HG03460 (cell line): ENCODE data around the gene NSMF.

Experiments
- ATAC-seq: cut with Tn5 transposase; IDR thresholded peaks from one replicate; pipeline ENCODE4 v1.9.1; 2021; ENCODE audit not compliant: unreplicated experiment

Gene NSMF

DNA sequence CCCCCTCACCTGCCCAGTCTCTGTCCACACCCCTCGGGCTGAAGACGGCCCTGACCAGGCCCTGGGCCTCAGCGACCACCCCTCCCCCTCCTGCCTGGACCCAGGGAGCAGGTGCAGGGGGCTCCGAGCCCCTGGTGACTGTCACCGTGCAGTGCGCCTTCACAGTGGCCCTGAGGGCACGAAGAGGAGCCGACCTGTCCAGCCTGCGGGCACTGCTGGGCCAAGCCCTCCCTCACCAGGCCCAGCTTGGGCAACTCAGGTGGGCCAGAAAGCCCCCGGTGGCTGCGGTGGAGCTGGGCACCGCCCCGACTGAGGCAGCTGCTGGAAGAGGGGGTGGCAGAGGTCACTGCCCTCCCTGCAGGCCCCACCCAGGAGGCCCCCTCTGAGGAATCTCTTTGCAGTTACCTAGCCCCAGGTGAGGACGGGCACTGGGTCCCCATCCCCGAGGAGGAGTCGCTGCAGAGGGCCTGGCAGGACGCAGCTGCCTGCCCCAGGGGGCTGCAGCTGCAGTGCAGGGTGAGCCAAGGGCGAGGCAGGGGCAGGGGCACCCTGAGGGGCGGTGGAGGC lies 25.7 kb downstream of the NSMF start:
- ATAC-seq, result no peak

DNA sequence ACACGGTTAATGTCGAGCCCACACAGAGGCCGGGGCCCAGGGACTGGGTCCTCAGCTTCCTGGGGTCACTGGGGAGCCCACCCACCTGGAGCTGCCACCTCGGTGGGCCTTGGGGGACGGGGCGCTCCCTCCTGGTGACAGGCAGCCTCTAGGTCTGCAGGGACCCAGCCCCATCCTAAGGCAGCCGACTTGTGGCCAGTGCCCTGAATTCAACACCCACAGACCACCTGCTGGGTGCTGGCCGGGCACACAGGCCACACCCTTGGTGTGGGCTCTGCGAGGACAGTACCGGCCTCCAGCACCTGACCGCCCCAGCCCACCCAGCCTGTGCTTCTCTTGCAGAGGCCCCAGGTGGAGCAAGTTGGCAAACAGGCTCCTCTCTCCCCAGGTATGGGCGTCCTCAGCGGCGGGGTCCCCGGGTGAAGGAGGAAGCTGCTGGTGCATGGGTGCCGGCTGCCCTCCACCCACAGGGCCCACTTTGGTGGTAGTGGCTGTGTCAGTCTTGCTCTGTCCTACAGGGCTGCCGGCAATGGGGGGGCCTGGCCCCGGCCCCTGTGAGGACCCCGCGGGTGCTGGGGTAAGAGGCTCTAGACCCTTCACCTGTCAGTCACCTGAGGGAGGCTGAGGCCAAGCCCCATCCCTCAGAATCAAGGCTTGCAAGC lies 26.3 kb downstream of the NSMF start:
- no peak for ATAC-seq

DNA sequence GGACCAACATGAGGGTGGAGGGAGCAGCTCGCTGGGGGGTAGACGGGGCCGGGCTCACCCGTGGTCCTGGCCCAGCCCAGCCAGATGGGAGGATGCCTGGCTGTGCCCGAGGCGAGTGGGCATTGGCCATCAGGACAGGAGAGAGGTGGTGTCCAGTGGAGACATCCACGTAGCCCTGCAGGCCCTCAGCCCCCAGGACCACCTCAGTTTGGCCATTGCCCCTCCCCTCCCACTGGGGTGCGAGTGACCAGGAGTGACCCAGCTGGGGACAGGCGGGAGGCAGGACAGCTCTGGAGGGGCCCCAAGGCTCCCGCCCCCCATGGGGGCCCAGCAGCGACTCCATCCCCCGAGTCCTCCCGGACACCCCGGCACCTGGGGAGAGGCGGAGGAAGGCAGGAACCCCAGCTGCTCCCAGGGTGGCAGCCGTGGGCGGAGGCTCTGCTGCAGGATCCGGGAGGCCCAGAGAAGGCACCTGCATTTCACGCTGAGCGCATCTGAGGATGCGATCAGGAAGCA lies 27.7 kb downstream of the NSMF start:
- ATAC-seq, result no peak

DNA sequence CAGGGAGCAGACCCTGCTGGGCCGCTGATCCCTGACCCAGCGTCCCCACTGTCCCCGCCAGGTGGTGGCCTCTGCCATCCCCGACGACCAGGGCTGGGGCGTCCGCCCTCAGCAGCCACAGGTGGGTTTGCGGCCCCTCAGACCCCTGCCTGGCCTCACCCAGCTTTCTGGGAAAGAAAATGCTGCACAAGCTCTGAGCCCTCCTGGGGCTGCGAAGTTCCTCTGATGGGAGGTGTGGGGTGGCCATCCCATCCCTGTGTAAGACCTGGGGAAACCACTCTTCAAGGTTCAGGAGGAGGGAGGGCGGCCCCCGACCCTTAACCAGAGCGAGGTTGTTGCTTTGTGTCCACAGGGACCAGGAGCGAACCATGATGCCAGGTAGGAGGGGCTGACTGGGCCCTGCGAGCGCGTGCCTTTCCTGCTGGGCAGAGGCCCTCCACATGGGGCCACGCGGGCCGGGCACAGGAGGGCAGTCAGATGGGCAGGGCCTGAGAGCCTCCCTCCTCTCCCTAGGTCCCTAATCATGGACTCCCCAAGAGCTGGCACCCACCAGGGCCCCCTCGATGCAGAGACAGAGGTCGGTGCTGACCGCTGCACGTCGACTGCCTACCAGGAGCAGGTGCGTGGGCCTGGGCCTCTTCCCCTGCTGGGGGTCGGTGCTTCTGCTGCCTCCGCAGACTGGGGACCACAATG lies 28.3 kb downstream of the NSMF start:
- no peak for ATAC-seq

DNA sequence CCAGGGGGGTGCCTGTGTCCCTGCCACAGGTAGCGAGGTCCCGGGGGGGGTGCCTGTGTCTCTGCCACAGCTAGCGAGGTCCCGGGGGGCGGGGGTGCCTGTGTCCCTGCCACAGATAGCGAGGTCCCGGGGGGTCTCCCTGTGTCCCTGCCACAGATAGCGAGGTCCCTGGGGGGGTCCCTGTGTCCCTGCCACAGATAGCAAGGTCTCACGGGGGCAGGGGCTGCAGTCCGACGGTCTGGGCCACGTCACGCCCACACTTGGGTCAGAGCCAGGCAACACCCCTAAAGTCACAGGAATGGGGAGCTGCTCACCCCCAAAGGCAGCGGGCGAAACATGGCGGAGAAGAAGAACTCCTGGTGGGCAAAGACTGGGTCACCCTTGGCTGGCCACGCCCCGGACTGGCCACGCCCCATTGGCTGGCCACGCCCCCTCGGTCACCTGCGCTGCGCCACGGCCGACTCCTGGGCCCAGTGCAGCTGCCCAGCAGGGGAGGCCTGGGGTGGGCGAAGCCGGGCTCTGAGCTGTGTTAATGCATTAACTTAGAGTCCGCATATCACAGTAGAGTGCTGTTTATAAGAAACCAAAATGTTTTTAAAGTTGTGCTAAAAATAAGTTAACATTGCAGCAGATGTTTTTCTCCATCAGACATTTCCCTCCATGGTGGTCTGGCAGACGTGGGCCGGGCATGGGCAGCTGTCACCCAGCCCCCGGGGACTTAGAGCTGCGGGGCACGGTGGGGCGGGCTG lies 29.0 kb downstream of the NSMF start:
- ATAC-seq, result no peak

DNA sequence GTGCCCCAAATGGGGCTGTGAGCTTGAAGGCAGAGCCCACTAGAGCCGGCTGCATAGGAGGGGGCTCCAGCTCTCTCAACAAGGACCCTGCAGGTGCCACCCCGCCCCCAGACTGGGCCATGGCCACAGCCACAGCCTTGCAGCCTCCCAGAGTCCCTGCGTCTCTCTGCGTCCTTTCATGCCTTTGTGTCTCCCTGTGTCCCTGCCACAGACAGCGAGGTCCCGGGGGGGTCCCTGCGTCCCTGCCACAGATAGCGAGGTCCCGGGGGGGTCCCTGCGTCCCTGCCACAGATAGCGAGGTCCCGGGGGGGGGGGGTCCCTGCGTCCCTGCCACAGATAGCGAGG lies 29.6 kb downstream of the NSMF start:
- ATAC-seq, result no peak

DNA sequence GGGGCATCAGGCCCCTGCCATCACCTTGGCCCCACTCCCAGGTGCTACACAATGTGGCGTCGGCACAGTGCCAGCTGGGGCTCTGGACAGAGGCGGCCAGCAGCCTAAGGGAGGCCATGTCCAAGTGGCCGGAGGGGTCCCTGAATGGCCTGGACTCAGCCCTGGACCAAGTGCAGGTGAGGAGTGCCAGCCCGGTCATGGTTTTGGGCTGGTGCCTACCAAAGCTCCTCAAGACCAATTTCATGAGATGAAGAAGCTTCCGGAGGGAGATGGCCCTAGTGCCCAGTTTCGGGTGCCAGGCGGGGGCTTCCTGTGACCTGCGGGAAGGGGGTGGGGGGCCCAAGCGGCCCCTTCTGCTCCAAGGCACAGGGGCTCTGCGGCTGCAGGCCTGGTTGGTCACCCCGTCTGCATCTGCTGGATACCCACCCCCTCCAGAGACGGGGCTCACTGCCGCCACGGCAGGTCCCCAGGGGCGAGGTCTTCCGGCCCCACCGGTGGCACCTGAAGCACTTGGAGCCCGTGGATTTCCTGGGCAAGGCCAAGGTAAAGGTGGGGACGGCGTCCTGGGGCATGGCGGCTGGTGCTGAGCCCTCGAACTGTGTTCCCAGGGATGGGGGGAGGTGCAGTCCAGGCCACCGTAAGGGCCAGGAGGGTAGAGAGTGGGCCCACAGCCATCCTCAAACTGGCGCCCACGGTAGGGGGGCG lies 30.1 kb downstream of the NSMF start:
- ATAC-seq, result no peak

DNA sequence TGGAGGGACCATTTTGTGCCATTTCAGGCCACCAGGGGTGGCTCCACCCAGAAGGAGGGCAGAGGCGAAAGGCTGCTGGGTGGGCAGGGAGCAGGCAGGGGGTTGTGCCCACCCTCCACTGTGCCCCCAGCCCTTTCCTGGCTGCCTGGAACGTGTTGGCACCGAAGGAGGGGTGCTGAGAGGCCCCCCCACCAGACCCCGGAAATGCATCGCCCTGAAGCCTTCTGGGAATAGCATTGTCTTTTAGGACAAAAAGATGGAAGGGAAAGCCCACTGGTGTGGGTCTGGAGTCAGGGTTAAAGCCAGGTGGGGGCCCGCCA lies 30.9 kb downstream of the NSMF start:
- ATAC-seq, result no peak

DNA sequence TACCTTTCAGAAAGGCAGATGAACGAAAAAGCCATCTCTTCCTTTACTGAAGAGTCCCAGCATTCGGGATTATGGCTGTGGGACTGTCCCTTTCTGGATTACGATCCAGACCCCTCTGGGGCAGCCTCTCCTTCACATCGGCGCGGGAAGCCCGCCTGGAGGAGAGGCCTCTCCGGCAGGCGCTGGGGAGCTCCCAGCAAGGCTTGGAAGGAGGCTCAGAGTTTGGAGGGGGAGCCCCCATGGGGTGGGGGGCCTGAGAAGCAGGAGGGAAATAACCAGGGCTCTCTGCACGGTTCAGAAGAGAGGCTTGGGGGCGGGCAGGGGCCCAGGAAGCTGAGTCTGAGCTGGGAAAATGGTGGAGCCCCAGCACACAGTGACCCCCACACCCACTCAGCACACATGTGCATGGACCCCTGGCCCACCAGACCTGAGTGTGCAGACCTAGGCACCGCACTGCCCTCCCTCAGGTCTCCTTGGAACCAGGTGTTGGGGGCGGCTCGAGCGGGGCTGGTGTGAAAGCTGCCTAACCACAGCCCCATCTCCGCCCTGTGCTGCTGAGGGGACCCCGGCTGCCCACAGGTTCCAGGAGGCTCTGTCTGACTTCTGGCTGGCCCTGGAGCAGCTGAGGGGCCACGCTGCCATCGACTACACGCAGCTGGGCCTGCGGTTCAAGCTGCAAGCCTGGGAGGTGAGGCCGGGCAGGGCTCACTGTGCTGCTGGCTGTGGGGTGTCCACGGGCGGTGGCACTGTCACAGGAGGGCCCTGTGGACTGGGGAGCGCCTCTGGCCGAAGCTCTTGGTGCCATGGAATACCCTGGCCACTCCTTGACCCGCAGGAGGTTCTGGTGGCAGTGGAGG lies 31.5 kb downstream of the NSMF start:
- ATAC-seq, result no peak

DNA sequence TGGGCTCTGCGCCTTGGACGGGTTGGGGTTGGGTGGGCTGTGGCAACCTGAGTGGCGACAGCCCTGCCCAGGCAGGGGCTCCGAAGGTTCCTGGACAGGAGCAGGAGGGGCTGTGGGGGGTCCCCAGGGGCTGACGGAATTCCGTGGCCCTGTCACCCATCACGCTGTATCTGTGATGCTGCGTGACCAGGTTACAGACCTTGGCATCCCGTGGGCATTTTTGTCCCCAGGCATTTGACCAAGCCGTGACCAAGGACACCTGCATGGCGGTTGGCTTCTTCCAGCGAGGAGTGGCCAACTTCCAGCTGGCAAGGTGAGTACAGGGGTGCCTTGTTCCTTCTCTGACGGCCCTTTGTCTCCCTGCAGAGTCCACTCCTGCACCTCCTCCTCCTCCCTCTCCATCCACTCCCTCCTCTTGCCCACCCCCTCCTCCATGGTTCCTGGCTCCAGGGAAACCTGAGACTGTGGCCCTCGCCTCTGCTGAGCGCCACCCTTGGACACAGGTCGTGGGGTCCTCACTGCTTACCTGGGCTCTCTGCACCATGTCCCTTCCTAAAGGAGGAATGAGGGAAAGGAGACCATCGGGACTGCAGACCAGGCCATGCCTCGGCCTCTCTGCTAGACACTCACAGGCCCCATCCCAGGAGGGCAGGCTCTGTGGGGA lies 33.0 kb downstream of the NSMF start:
- ATAC-seq, result no peak

DNA sequence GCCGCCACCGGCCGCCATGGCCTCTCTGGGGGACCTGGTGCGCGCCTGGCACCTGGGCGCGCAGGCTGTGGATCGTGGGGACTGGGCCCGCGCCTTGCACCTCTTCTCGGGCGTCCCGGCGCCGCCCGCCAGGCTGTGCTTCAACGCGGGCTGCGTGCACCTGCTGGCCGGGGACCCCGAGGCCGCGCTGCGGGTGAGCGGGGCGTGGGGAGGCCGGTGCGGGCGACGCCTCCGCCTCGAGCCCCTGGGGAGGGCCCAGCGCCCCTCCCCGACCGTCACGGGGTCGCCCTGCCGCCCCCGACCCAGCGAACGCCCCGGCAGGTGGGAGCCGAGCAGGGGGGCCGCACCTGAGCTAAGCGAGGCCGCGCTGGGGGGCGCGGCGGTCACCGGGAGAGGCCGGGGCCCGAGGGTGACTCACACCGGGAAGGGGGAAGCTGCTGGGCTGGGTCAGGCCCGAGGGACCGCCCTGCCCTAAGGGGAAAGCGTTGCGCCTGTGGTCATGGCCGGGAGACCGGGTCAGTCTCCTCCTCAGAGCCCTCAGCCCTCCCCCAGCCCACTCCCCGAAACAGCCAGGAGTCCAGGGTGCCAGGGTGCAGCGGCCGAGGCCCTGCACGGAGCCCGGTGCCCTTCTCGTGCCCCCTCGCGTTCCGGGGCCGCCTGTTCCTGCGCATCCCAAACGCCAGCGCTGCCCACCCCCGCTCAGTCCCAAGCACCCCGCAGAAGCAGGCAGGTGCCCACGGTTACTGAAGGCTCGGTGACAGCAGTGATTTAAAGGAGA lies 35.4 kb downstream of the NSMF start:
- ATAC-seq, result peak; percentile 46

DNA sequence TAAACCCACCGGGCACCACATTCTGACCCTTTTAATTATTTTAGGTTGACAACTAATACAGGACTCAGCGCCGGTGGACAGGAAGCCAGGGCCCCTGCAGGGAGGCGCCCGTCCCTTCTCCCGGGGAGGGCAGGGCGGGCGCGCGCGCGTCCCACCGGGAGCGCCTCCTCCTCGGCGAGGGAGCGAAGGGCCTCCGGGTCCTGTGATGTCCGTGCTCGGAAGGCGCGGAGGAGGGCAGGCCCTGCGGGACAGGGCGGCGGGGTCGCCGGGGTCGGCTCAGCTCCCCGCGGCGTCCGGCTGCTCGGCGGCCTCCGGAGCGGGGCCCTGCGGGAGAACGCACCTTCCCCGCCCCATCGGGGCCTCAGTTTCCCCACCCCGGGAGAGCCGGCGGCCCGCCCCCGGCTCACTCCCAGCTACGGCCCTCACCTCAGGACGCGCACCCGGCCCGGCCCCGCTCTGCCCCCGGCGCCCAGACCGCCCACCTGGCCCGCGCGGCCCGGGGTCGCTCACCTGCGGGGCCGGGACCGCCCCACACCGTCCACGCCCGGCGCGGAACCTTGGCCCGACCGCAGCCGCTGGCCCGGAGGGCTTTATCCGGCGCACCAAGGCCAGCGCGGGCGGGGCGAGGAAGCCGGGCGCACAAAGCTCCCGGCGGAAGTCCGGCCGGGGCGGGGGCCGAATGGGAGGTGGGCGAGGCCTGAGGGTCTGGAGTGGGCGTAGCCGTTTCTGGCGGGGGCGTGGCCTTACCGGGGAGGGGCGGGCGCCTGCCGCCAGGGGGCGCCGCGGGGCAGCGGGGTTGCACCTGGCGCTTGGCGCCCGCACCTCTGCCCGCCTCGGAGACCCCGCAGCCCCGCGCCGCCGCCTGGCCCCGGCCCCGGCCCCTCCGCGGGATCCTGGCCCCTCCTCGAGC lies 36.3 kb downstream of the NSMF start, which contains the start of the genes EXD3 and NOXA1:
Gene EXD3, minus strand, starts transcription at position 559 of the 910 bp plus-strand sequence. CDS start 27,805 bp downstream, outside the sequence.
Gene NOXA1, plus strand, starts transcription at position 790 of the 910 bp plus-strand sequence. CDS start 137 bp downstream, outside the sequence.
- ATAC-seq, result peak; percentile 81

DNA sequence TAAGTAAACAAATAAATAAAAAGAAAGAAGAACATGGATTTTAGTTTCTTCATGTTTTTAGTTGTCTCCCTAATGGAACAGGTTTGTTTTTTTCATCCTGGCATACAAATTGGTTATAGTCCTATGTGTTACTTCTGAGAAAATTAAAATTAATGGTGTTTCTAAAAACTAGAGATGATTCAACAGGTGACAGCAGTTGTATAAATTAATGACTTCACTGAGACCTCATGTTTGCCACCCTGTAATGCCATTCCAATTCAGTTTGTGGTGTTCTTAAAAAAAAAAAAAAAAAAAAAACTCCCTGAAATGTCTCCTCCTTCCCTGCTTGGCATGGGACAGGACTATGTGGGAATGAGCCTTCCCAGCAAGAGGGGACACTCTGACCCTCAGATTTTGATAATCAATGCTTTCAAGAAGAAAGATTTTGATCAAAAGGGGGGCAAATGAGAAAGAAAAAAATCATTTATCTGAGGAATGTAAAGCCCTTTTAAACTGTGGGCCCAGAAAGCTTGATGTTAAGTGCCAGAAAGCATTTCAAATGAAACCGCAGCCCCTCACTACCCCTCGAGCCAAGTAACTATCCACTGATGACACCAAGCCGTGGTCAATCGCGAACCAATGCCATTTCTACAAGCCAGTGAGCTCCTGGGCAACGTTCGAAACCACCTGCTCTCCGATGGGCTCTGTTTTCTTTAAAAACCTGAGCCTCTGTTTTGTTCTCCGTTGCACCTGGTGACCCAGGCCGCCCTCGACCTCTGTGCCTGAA lies 37.1 kb downstream of the NSMF start:
- ATAC-seq, result no peak

DNA sequence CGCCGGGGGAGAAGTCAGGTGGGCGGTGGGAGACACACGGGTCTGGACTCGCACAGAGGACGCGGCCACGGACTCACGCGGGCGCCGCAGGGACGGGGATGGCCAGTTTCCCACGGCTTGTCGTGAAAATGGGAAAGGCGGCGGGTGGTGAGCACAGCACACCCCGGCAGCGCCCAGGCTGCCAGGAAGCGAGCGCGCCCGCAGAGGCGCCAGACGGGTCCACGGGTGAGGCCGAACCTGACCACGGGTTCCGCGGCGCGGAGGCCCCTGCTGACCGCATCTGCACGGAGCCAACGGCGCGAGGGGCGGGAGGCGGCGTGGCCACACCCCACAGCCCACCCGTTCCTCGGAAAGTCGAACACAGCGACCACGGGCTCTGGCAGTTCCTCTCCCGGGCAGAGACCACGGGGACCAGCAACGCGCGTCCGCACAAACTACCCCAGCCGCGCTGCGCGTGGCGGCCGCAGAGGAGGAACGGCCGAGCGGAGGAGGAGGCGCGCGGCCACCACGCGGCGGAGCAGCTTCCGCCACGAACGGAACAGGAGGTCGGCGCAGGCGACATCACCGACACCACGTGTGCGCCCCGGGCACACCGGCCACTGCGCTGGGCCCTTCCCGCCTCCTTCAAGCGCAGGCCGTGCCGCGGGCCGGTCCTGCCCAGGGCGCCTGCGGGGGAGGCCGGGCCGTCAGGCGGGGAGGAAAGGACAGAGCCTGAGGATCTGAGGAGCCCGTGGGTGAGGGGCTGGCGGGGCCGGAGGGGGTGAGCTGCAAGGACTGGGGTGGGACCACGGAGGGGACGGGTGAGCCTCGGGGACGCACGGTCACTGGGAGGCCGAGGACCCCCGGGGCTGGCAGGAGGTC lies 41.7 kb downstream of the NSMF start:
- ATAC-seq, result no peak

DNA sequence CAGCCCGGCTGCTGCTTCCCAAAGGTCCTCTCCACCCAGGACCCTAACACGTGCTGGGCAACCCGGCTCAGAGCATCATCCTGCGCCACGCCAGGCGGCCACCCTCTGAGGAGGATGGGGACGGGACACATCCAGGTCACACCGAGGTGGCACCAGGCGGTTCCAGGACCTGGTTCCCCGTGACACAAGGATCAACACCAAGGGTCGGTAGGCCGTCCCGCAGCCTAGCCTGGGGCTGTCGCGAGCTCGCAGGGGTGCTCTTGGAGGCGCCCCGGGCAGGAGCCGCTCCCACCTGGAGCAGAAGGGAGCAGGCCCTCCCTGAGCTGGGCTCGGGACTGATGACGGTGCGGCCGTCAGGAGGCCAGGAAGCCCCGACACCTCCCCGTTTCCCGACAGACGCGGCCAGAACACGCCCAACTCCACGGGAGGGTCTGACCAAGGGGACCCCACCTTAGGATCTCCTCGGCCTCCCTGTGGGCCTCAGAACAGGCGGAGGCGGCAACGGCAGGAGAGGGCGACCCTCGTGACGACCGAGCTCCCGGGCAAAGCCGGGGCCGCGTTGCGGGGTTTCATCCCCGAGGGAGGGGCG lies 42.5 kb downstream of the NSMF start:
- ATAC-seq, result no peak
